ENCODE results near the gene WFIKKN1. TPM values are rescaled to one million over a fixed set of nuclear protein-coding genes. Genes with fewer than 3 reads are reported as not detected.

Gene WFIKKN1
- total and polyA plus RNA-seq, 11 donors, result 0.15 to 1.1 (median 0.29) TPM

DNA sequence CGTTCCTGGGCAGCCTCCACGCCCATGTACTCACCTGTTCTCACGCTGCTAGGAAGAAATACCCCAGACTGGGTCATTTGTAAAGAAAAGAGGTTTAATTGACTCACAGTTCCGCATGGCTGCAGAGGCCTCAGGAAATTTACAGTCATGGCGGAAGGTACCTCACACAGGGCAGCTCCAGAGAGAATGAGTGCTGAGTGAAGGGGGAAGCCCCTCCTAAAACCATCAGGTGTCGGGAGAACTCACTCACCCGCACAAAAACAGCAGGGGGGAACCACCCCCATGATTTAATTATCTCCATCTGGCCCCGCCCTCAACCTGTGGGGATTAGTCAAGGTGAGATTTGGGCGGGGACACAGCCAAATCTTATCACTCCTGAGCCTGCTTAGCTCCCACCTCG lies 22.8 kb upstream of the WFIKKN1 start:
- Histone ChIP-seq H3K9me3 (peaks cover 0 to 7% (median 0%) of the 10 kb centered on the region in 12 donors), H3K4me1 (peaks cover 0 to 19% (median 0%) of the 10 kb centered on the region in 12 donors), H3K27ac (no peak overlapping the region), H3K4me3 (no peak overlapping the region), H3K36me3 (no peaks in the 10 kb centered on the region), H3K27me3 (no peaks in the 10 kb centered on the region)
- 89 to 93% (median 90%) methylated on average over 10 of the region's 10 CpGs for WGBS, 4 donors
- DNase-seq, result no peak
- TF ChIP-seq, protein P1, sequence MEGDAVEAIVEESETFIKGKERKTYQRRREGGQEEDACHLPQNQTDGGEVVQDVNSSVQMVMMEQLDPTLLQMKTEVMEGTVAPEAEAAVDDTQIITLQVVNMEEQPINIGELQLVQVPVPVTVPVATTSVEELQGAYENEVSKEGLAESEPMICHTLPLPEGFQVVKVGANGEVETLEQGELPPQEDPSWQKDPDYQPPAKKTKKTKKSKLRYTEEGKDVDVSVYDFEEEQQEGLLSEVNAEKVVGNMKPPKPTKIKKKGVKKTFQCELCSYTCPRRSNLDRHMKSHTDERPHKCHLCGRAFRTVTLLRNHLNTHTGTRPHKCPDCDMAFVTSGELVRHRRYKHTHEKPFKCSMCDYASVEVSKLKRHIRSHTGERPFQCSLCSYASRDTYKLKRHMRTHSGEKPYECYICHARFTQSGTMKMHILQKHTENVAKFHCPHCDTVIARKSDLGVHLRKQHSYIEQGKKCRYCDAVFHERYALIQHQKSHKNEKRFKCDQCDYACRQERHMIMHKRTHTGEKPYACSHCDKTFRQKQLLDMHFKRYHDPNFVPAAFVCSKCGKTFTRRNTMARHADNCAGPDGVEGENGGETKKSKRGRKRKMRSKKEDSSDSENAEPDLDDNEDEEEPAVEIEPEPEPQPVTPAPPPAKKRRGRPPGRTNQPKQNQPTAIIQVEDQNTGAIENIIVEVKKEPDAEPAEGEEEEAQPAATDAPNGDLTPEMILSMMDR (IDR thresholded peaks at IDR 0.05), result no peak
- TF ChIP-seq POLR2A (IDR thresholded peaks at IDR 0.05), result no peak
- ATAC-seq, result no peak
- intact Hi-C loops (cut with DNase I), result no loop called here

DNA sequence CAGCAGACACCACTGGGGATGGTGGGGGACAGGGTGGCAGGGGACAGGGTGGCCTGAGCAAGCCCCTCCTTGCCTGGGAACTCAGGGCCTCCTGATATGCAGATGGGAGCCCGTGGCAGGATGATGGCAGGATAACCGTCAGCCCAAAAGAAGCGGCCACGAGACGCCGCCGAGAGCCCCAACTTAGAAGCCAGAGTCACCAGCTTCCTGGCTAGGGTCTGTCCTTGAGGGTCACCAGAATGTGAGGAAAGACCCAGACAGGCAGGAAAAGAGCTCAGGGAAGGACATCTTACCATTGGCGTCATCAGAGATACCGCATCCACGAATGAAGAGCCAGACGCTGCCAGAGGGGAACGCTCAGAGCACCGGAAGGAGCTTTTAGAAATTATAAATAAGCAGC lies 21.5 kb upstream of the WFIKKN1 start:
- WGBS, 4 donors, result 85 to 90% (median 86%) methylated on average over 13 of the region's 13 CpGs
- TF ChIP-seq, protein P1 (IDR thresholded peaks at IDR 0.05), result no peak
- TF ChIP-seq POLR2A (IDR thresholded peaks at IDR 0.05), result no peak
- ATAC-seq (no peak), DNase-seq (no peak)
- peaks cover 0 to 7% (median 0%) of the 10 kb centered on the region in 12 donors for H3K9me3 ChIP-seq
- H3K4me3 ChIP-seq, result no peak overlapping the region
- H3K4me1 ChIP-seq, result peaks cover 0 to 19% (median 0%) of the 10 kb centered on the region in 12 donors
- intact Hi-C loops (cut with DNase I), result no loop called here
- H3K27ac ChIP-seq, result no peak overlapping the region
- no peaks in the 10 kb centered on the region for H3K27me3 ChIP-seq
- H3K36me3 ChIP-seq, result no peaks in the 10 kb centered on the region

DNA sequence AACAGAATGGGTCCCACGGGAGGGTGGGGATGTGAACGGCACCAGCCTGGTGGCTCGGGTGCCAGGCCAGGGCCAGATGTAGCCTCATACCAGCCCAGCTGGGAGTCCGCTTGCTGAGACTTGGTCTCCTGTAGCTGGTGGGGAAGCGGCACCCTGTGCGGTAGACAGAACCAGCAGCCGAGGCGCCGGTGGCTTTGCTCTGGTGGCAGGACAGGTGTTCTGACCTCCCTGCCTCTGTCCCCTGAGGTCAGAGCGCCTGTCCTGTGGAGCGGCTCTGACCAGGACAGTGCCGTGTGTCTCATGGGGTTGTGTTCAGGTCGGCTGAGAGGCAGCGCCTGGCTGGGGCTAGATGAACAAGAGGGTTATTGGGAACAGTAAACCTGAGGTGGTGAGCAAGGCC lies 20.8 kb upstream of the WFIKKN1 start:
- H3K4me3 ChIP-seq, result no peak overlapping the region
- no peaks in the 10 kb centered on the region for H3K36me3 ChIP-seq
- no peaks in the 10 kb centered on the region for H3K27me3 ChIP-seq
- TF ChIP-seq POLR2A (IDR thresholded peaks at IDR 0.05), result no peak
- TF ChIP-seq, protein P1 (IDR thresholded peaks at IDR 0.05), result no peak
- WGBS, 4 donors, result 91 to 97% (median 92%) methylated on average over 9 to 14 of the region's 14 CpGs
- H3K9me3 ChIP-seq, result peaks cover 0 to 4% (median 0%) of the 10 kb centered on the region in 12 donors
- ATAC-seq (peak in 1 of 4 donors; percentile 27), DNase-seq (no peak)
- H3K4me1 ChIP-seq, result peaks cover 0 to 19% (median 0%) of the 10 kb centered on the region in 12 donors
- H3K27ac ChIP-seq, result no peak overlapping the region
- intact Hi-C loops (cut with DNase I), result no loop called here

DNA sequence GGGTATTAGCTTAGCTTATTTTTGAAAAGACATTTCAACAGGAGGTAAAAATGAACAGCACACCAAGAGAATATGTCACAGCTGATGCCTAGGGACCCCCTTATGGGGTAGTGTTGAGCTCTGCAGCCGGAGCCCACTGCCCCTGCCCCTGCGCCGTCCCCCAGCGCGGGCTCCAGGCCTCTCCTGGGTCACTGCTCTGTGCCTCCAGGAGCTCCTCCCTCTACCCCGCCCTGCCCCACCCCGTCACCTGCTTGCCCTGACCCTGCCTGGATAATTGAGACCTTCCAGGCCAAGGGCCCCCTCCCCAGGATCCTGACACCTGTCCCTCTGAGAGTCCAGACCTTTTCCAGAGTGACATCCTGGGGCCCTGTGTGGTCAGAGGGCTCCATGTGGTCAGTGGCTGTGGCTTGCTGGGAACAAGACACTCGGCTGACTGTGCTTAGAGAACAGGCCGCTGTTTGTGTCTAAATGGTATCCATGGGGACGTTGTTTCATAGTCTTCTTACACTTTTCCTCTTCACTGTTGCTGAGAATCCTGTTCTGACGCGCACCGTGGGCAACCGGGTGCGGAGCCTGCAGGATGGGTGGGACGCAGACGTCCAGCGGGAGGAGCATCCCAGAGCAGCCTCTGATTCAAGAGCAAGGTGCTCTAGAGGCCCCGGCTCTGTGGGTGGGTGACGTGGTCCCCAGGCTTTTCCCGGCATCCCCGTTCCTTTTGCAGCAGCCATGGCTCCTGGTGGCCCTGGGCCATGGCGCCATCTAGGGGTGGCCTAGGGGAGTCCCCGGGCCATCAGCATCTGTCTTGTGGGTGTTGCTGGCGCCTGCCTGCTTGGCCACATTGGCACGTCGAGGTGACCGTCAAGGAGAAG lies 20.0 kb upstream of the WFIKKN1 start:
- WGBS, 4 donors, result 68 to 81% (median 76%) methylated on average over 26 to 28 of the region's 28 CpGs
- ATAC-seq, result peak; percentile 55 to 84 (median 74)

More for the DNA sequence above, 20.0 kb upstream of the WFIKKN1 start:
- TF ChIP-seq POLR2A (IDR thresholded peaks at IDR 0.05), result no peak
- TF ChIP-seq, protein P1 (IDR thresholded peaks at IDR 0.05), result peak; percentile 58 to 79 (median 69)
- H3K36me3 ChIP-seq, result no peaks in the 10 kb centered on the region
- H3K27ac ChIP-seq, result no peak overlapping the region
- intact Hi-C loops (cut with DNase I), result no loop called here
- peaks cover 0 to 19% (median 0%) of the 10 kb centered on the region in 12 donors for H3K4me1 ChIP-seq
- H3K4me3 ChIP-seq, result no peak overlapping the region
- no peaks in the 10 kb centered on the region for H3K9me3 ChIP-seq
- H3K27me3 ChIP-seq, result no peaks in the 10 kb centered on the region
- peak in 3 of 5 donors; percentile 53 to 80 (median 58) for DNase-seq
